HCT116 (cell line): Measurements from ENCODE around the gene STPG2. TPM values are rescaled to one million over a fixed set of nuclear protein-coding genes. Genes with fewer than 3 reads are reported as not detected.

ENCODE experiments used
- ATAC-seq: fragments of 200-7000 bp; cut with Tn5 transposase; 2 replicates; pipeline ENCODE4 v1.9.1; 2020; ENCODE audit warnings: mild to moderate bottlenecking, moderate library complexity
- BruUV-seq: library from RNA; stranded (reverse); fragments of 400-500 nt; replicated peaks from 2 replicates; lab custom pipeline; 2021; lab: Mats Ljungman, UMichigan
- CTCF ChIA-PET: fragments of 300-600 bp; sonication (Branson Sonifier 250); formaldehyde crosslinking; loops from one replicate; lab custom pipeline; 2021; ENCODE audit warnings: antibody characterized with exemption; lab: Charles Lee
- POLR2A ChIA-PET: fragments of 300-600, 350-600 bp; sonication (Branson Sonifier 250); formaldehyde crosslinking; loops from one replicate; lab custom pipeline; 2021; ENCODE audit warnings: antibody characterized with exemption; lab: Charles Lee
- RAD21 ChIA-PET, 2 experiments: fragments of 300-600 bp; sonication (Branson Sonifier 250); formaldehyde crosslinking; loops; one replicate each; lab custom pipeline; 2023; ENCODE audit warnings: low total read pairs in 2 of 2; ENCODE audit not compliant: uncharacterized antibody in 2 of 2, unreplicated experiment in 2 of 2, low non-redundant PET in 1 of 2; lab: Charles Lee
- DNase-seq: peaks from one replicate; pipeline ENCODE4 v3.0.0-alpha.2; 2010; ENCODE audit warnings: low read depth, low spot score
- H2AFZ ChIP-seq: fragments of 200-600 bp; shearing (Covaris generic), sonication (generic); 2 replicates; pipeline ENCODE4 v1.6.1; 2017; ENCODE audit warnings: low read depth, mixed run types, mixed read lengths, antibody characterized with exemption, low read length; ENCODE audit not compliant: poor library complexity, severe bottlenecking
- H3K27ac ChIP-seq: 2 replicates; pipeline ENCODE4 v1.5.1; 2012; ENCODE audit warnings: low read depth, low read length
- H3K27me3 ChIP-seq: fragments of 200-600 bp; sonication (generic); 2 replicates; pipeline ENCODE4 v1.6.1; 2016; ENCODE audit warnings: mixed run types, low read length, mixed read lengths; ENCODE audit not compliant: insufficient read depth
- H3K36me3 ChIP-seq, 2 experiments: fragments of 200-500 bp in 1 of 2; fragments of 200-600 bp in 1 of 2; sonication (Bioruptor generic) in 1 of 2; sonication (generic) in 1 of 2; 2 replicates each; pipeline versions ENCODE4 v1.5.1 to v1.6.1; 2014 to 2016; ENCODE audit warnings: low read length in 2 of 2, inconsistent platforms in 1 of 2, mixed read lengths in 1 of 2, mixed run types in 1 of 2; ENCODE audit not compliant: insufficient read depth in 2 of 2, control insufficient read depth in 1 of 2
- H3K4me1 ChIP-seq, 2 experiments: fragments of 200-600 bp in 1 of 2; sonication (generic) in 1 of 2; 2 replicates each; pipeline versions ENCODE4 v1.5.1 to v1.6.1; 2012 to 2017; ENCODE audit warnings: low read length in 2 of 2, inconsistent platforms in 1 of 2, mild to moderate bottlenecking in 1 of 2, mixed read lengths in 1 of 2, mixed run types in 1 of 2, moderate library complexity in 1 of 2; ENCODE audit not compliant: insufficient read depth in 2 of 2, control insufficient read depth in 1 of 2
- H3K4me2 ChIP-seq: fragments of 200-600 bp; sonication (generic); 2 replicates; pipeline ENCODE4 v1.6.1; 2017; ENCODE audit warnings: mixed run types, low read length, mixed read lengths
- H3K4me3 ChIP-seq, 2 experiments: fragments of 200-600 bp in 1 of 2; sonication (generic) in 1 of 2; replicated peaks in 1 of 2; 2 replicates each; pipeline ENCODE4 v1.5.1; 2011 to 2016; ENCODE audit warnings: low read length in 2 of 2, control low read depth in 1 of 2, low read depth in 1 of 2, mild to moderate bottlenecking in 1 of 2, mixed read lengths in 1 of 2, mixed run types in 1 of 2
- H3K79me2 ChIP-seq: fragments of 200-600 bp; sonication (generic); 2 replicates; pipeline ENCODE4 v1.6.1; 2017; ENCODE audit warnings: mild to moderate bottlenecking, mixed run types, low read length, moderate library complexity, mixed read lengths; ENCODE audit not compliant: insufficient read depth
- H3K9ac ChIP-seq: fragments of 200-600 bp; sonication (generic); 2 replicates; pipeline ENCODE4 v1.6.1; 2016; ENCODE audit warnings: low read length, mixed read lengths
- H3K9me2 ChIP-seq: fragments of 200-600 bp; sonication (generic), shearing (Covaris generic); 2 replicates; pipeline ENCODE4 v1.6.1; 2017; ENCODE audit warnings: mixed run types, mild to moderate bottlenecking, moderate library complexity; ENCODE audit not compliant: insufficient read depth
- H3K9me3 ChIP-seq, 2 experiments: fragments of 200-500 bp in 1 of 2; fragments of 200-600 bp in 1 of 2; sonication (Bioruptor generic) in 1 of 2; sonication (generic) in 1 of 2; 2 replicates each; pipeline ENCODE4 v1.6.1; 2014 to 2017; ENCODE audit warnings: low read length in 2 of 2, mixed read lengths in 2 of 2, inconsistent platforms in 1 of 2, low read depth in 1 of 2, mild to moderate bottlenecking in 1 of 2, mixed run types in 1 of 2, moderate library complexity in 1 of 2; ENCODE audit not compliant: control insufficient read depth in 1 of 2, insufficient read depth in 1 of 2
- H4K20me1 ChIP-seq: fragments of 200-600 bp; sonication (generic), shearing (Covaris generic); 2 replicates; pipeline ENCODE4 v1.6.1; 2017; ENCODE audit warnings: mixed run types, mild to moderate bottlenecking, moderate library complexity; ENCODE audit not compliant: insufficient read depth
- ATF3 ChIP-seq: IDR thresholded peaks from 2 replicates; pipeline ENCODE4 v1.6.1; 2012
- CEBPB ChIP-seq: IDR thresholded peaks from 2 replicates; pipeline ENCODE4 v1.6.1; 2012; ENCODE audit warnings: low read depth
- CTCF ChIP-seq, 3 experiments: fragments of 200-600 bp in 1 of 3; sonication (generic) in 1 of 3; IDR thresholded peaks in 2 of 3; conservative IDR thresholded peaks in 1 of 3; 2 replicates each; pipeline ENCODE4 v1.5.1; 2012 to 2017; ENCODE audit warnings: low read depth in 2 of 3, low read length in 2 of 3, antibody characterized with exemption in 1 of 3, borderline replicate concordance in 1 of 3, control low read depth in 1 of 3, mild to moderate bottlenecking in 1 of 3, mixed read lengths in 1 of 3, mixed run types in 1 of 3, moderate library complexity in 1 of 3; ENCODE audit not compliant: insufficient read depth in 1 of 3
- EZH2 ChIP-seq: fragments of 200-600 bp; sonication (generic); IDR thresholded peaks from 2 replicates; pipeline ENCODE4 v1.6.1; 2017; ENCODE audit warnings: antibody characterized with exemption, mixed run types
- EZH2phosphoT487 ChIP-seq: fragments of 200-600 bp; IDR thresholded peaks from 2 replicates; pipeline ENCODE4 v1.6.1; 2018; ENCODE audit warnings: antibody characterized with exemption, borderline replicate concordance
- FOSL1 ChIP-seq: IDR thresholded peaks from 2 replicates; pipeline ENCODE4 v1.6.1; 2012; ENCODE audit warnings: low read depth
- JUND ChIP-seq: IDR thresholded peaks from 2 replicates; pipeline ENCODE4 v1.6.1; 2012
- MAX ChIP-seq: IDR thresholded peaks from 2 replicates; pipeline ENCODE4 v1.6.1; 2012
- POLR2AphosphoS5 ChIP-seq: IDR thresholded peaks from 2 replicates; pipeline ENCODE4 v1.6.1; 2011; ENCODE audit warnings: mild to moderate bottlenecking, low read depth, low read length, moderate library complexity
- RAD21 ChIP-seq: IDR thresholded peaks from 2 replicates; pipeline ENCODE4 v1.6.1; 2012; ENCODE audit warnings: low read depth, mild to moderate bottlenecking
- REST ChIP-seq: IDR thresholded peaks from 2 replicates; pipeline ENCODE4 v1.6.1; 2012; ENCODE audit warnings: low read depth
- SIN3A ChIP-seq: IDR thresholded peaks from 2 replicates; pipeline ENCODE4 v1.6.1; 2012; ENCODE audit warnings: low read depth
- SP1 ChIP-seq: IDR thresholded peaks from 2 replicates; pipeline ENCODE4 v1.6.1; 2012; ENCODE audit warnings: low read depth
- SRF ChIP-seq: IDR thresholded peaks from 2 replicates; pipeline ENCODE4 v1.6.1; 2012; ENCODE audit warnings: low read depth
- TCF7L2 ChIP-seq: IDR thresholded peaks from 2 replicates; pipeline ENCODE4 v1.7.0; 2011; ENCODE audit warnings: borderline replicate concordance, inconsistent platforms; ENCODE audit not compliant: insufficient read depth, insufficient read length; ENCODE audit errors: extremely low read depth
- YY1 ChIP-seq: IDR thresholded peaks from 2 replicates; pipeline ENCODE4 v1.6.1; 2011; ENCODE audit warnings: low read length, low read depth, moderate library complexity, mild to moderate bottlenecking; ENCODE audit not compliant: insufficient replicate concordance; ENCODE audit errors: extremely low read depth
- ZBTB33 ChIP-seq: IDR thresholded peaks from 2 replicates; pipeline ENCODE4 v1.6.1; 2011; ENCODE audit warnings: mild to moderate bottlenecking, low read length, moderate library complexity; ENCODE audit not compliant: insufficient replicate concordance; ENCODE audit errors: extremely low read depth
- ZFX ChIP-seq: fragments of 450-650 bp; IDR thresholded peaks from 2 replicates; pipeline ENCODE4 v1.6.1; 2017
- ZNF274 ChIP-seq: fragments of 200-500 bp; sonication (Bioruptor generic); IDR thresholded peaks from 2 replicates; pipeline ENCODE4 v1.6.1; 2014; ENCODE audit warnings: mild to moderate bottlenecking, low read depth, low read length, inconsistent platforms
- intact Hi-C: fragments of 100-400 bp; cut with micrococcal nuclease; formaldehyde crosslinking; loops from 2 replicates; pipeline ENCODE4 v1.10.0; 2022
- total RNA-seq: library from RNA; stranded (reverse); gene quantifications from one replicate; pipeline ENCODE4 v1.2.1, GENCODE V29; 2021; ENCODE audit not compliant: unreplicated experiment

Gene STPG2
- total RNA-seq, 1 experiment from 2014 or later = not detected

GRCh38 chr4:97924341-97924958, 218.8 kb downstream of the STPG2 start:
- no peak overlapping the region for H2AFZ ChIP-seq
- TF ChIP-seq EZH2phosphoT487 (no peak), MAX (no peak), REST (no peak), POLR2AphosphoS5 (no peak), SIN3A (no peak), SRF (no peak), ZFX (no peak), ATF3 (no peak), JUND (no peak), FOSL1 (no peak), YY1 (no peak), TCF7L2 (no peak), SP1 (no peak), CTCF (IDR thresholded peaks at IDR 0.05 in 2 of 3, conservative IDR thresholded peaks at IDR 0.05 in 1 of 3; ENCODE audit: borderline replicate concordance in 1 of 3, insufficient read depth in 1 of 3, low read depth in 2 of 3, low read length in 2 of 3) (no peak), CEBPB (no peak), ZNF274 (no peak), RAD21 (no peak), ZBTB33 (no peak), EZH2 (no peak)
- TF ChIP-seq, all 23 proteins: peak for 0
- H4K20me1 ChIP-seq = no peaks in the 10 kb centered on the region
- H3K9ac ChIP-seq = no peak overlapping the region
- CTCF ChIA-PET = no interaction called here
- no peaks in the 10 kb centered on the region for H3K27me3 ChIP-seq
- DNase-seq = no peak
- ATAC-seq = no peak
- intact Hi-C loops = no loop called here
- RAD21 ChIA-PET = no interaction called here
- no peak overlapping the region for H3K4me3 ChIP-seq
- BruUV-seq = no TSS peak
- H3K4me1 ChIP-seq = no peaks in the 10 kb centered on the region
- H3K27ac ChIP-seq = no peak overlapping the region
- H3K9me2 ChIP-seq = no peaks in the 10 kb centered on the region
- no peaks in the 10 kb centered on the region for H3K36me3 ChIP-seq
- no peak overlapping the region for H3K4me2 ChIP-seq
- POLR2A ChIA-PET = no interaction called here
- H3K9me3 ChIP-seq = no peaks in the 10 kb centered on the region
- no peaks in the 10 kb centered on the region for H3K79me2 ChIP-seq
